ENCODE results near the gene DBN1. TPM values are rescaled to one million over a fixed set of nuclear protein-coding genes. Genes with fewer than 3 reads are reported as not detected.

DBN1 gene
- total RNA-seq, 2 experiments from 2014 or later, result 101 to 105 TPM

GRCh38 chr5:177472460-177473442 is 683 bp downstream of the DBN1 start:
- intact Hi-C loops (cut with micrococcal nuclease), result no loop called here
- Mint-ChIP-seq H3K27me3 (no peaks in the 10 kb centered on the region), H3K27ac (peak overlapping the region; percentile 91), H3K9me3 (no peaks in the 10 kb centered on the region), H3K4me1 (ENCODE audit: low read depth) (peaks cover 53% of the 10 kb centered on the region), H3K36me3 (ENCODE audit: low read depth) (peaks cover 31% of the 10 kb centered on the region), H3K4me3 (peak overlapping the region; percentile 80)
- ATAC-seq (peak; percentile 65), DNase-seq (peak; percentile 91)
- TF ChIP-seq CTCF (IDR thresholded peaks at IDR 0.05), result no peak
- ChIA-PET POLR2A (interaction anchor here (1.0 to 22.8 kb wide), 13 partner anchors 7 to 163 kb away, joined by 3 to 294 read pairs (median 4); partner anchors contain the start of genes PDLIM7 and PRR7), CTCF (interaction anchor here (1.1 to 5.1 kb wide), 9 partner anchors 9 to 82 kb away, joined by 3 to 24 read pairs (median 7); no protein-coding TSS in a partner anchor)

DNA sequence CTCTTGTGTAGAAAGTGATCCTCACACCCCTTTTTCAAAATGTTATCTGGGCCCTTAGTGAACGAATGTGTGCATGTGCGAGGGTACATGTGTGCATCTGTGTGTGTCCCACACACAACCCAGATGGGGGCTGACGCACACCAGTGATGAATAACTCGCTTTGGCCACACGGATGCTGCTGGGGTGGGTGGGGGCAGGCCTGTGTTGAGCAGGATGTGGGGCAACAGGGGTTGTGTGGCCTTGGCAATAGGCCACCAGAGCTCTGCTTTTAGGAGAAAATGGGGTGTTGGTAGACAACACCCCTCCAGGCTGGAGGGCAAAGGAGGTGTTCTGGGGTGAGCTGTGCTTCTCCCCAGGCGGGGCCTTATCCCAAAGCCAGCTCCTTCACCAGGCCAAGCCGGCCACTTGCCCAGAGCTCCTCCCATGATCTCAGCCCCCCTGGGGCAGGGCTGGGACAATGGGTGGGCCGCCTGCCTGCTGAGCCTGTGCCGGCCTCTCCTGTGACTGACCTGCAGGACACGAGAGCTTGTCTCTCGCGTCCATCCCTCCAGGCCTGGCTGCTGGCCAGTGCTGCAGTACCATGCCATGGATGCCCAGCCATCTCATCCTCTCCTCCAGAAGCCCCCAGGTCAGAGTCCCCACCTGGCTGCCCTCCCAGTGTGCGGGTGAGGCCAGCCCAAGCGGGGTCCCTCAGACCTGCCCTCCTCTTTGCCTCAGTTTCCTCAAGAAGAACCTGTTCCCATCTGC is 1.7 kb downstream of the DBN1 start:
- no peak for TF ChIP-seq CTCF (IDR thresholded peaks at IDR 0.05)
- peaks cover 41% of the 10 kb centered on the region for H3K36me3 Mint-ChIP-seq (ENCODE audit: low read depth)
- peak overlapping the region; percentile 91 for H3K27ac Mint-ChIP-seq
- peak overlapping the region; percentile 80 for H3K4me3 Mint-ChIP-seq
- H3K27me3 Mint-ChIP-seq, result no peaks in the 10 kb centered on the region
- H3K9me3 Mint-ChIP-seq, result no peaks in the 10 kb centered on the region
- POLR2A ChIA-PET, result interaction anchor here (0.6 to 22.8 kb wide), 14 partner anchors 8 to 162 kb away, joined by 3 to 294 read pairs (median 4); partner anchors contain the start of genes PDLIM7, PRR7 and RGS14
- intact Hi-C loops (cut with micrococcal nuclease), result no loop called here
- peaks cover 48% of the 10 kb centered on the region for H3K4me1 Mint-ChIP-seq (ENCODE audit: low read depth)
- CTCF ChIA-PET, result interaction anchor here (1.1 to 5.1 kb wide), 10 partner anchors 8 to 121 kb away, joined by 3 to 24 read pairs (median 7); partner anchors contain the start of gene TMED9
- ATAC-seq, result peak; percentile 64
- peak; percentile 91 for DNase-seq

- Mint-ChIP-seq H3K36me3 (ENCODE audit: low read depth) (peaks cover 49% of the 10 kb centered on the region), H3K4me3 (peak overlapping the region; percentile 80), H3K27ac (peak overlapping the region; percentile 91), H3K9me3 (no peaks in the 10 kb centered on the region), H3K27me3 (no peaks in the 10 kb centered on the region), H3K4me1 (ENCODE audit: low read depth) (peaks cover 41% of the 10 kb centered on the region)
- intact Hi-C loops (cut with micrococcal nuclease), result no loop called here
- POLR2A ChIA-PET, result interaction anchor here (0.6 to 22.8 kb wide), 13 partner anchors 9 to 161 kb away, joined by 3 to 294 read pairs (median 4); partner anchors contain the start of genes PDLIM7, PRR7 and RGS14
- DNase-seq (peak; percentile 34), ATAC-seq (no peak)
- CTCF ChIA-PET, result interaction anchor here (0.9 to 5.1 kb wide), 12 partner anchors 8 to 161 kb away, joined by 3 to 24 read pairs (median 6); partner anchors contain the start of genes PDLIM7 and TMED9
- no peak for TF ChIP-seq CTCF (IDR thresholded peaks at IDR 0.05)
Measured at GRCh38 chr5:177470759-177471536, 2.5 kb downstream of the DBN1 start.

GRCh38 chr5:177469750-177470525 is 3.5 kb downstream of the DBN1 start:
- POLR2A ChIA-PET, result interaction anchor here (1.5 to 22.8 kb wide), 4 partner anchors 16 to 32 kb away, joined by 4 to 294 read pairs (median 67); partner anchors contain the start of genes PDLIM7 and PRR7

More at GRCh38 chr5:177469750-177470525, 3.5 kb downstream of the DBN1 start:
- Mint-ChIP-seq H3K27me3 (no peaks in the 10 kb centered on the region), H3K9me3 (peaks cover 1% of the 10 kb centered on the region), H3K36me3 (ENCODE audit: low read depth) (peaks cover 59% of the 10 kb centered on the region), H3K27ac (peak overlapping the region; percentile 91), H3K4me3 (peak overlapping the region; percentile 1), H3K4me1 (ENCODE audit: low read depth) (peaks cover 32% of the 10 kb centered on the region)
- DNase-seq (no peak), ATAC-seq (no peak)
- TF ChIP-seq CTCF (IDR thresholded peaks at IDR 0.05), result no peak
- intact Hi-C loops (cut with micrococcal nuclease), result no loop called here
- CTCF ChIA-PET, result interaction anchor here (0.9 to 5.1 kb wide), 5 partner anchors 13 to 160 kb away, joined by 3 to 24 read pairs (median 4); partner anchors contain the start of gene PDLIM7

All from activated CD8-positive, alpha-beta T cell treated with anti-CD3 and anti-CD28 coated beads for 36 hours (primary cell).